Heart left ventricle (tissue), 16 donors: ENCODE results near the gene DDR1. TPM values are rescaled to one million over a fixed set of nuclear protein-coding genes. Genes with fewer than 3 reads are reported as not detected.

Source experiments
- ATAC-seq, 4 donors: fragments of 200-7000 bp; cut with Tn5 transposase; one replicate each; pipeline ENCODE4 v1.9.1; 2020 to 2022; ENCODE audit warnings: moderate library complexity in 4 of 4, mild to moderate bottlenecking in 3 of 4, moderate number of reproducible peaks in 1 of 4
- DNase-seq, 5 donors: peaks; one replicate each; pipeline ENCODE4 v3.0.0-alpha.2; 2020
- H3K27ac ChIP-seq, 12 donors: fragments of 200-600 bp; sonication (generic) in 4 of 12; one replicate each; pipeline versions ENCODE4 v1.5.0 to v1.8.0; 2016 to 2022; ENCODE audit warnings: mild to moderate bottlenecking in 2 of 12
- H3K27me3 ChIP-seq, 9 donors: fragments of 200-600 bp; sonication (generic) in 2 of 9; one replicate each; pipeline versions ENCODE4 v1.5.1 to v1.8.0; 2016 to 2022; ENCODE audit warnings: mild to moderate bottlenecking in 3 of 9
- H3K36me3 ChIP-seq, 9 donors: fragments of 200-600 bp; sonication (generic) in 2 of 9; one replicate each; pipeline versions ENCODE4 v1.5.0 to v1.8.0; 2018 to 2022; ENCODE audit warnings: mild to moderate bottlenecking in 2 of 9
- H3K4me1 ChIP-seq, 12 donors: fragments of 200-600 bp; sonication (generic) in 4 of 12; one replicate each; pipeline versions ENCODE4 v1.5.0 to v1.8.0; 2016 to 2022; ENCODE audit warnings: mild to moderate bottlenecking in 3 of 12
- H3K4me3 ChIP-seq, 12 donors: fragments of 200-600 bp; sonication (generic) in 4 of 12; one replicate each; pipeline versions ENCODE4 v1.5.0 to v1.8.0; 2017 to 2022; ENCODE audit warnings: mild to moderate bottlenecking in 9 of 12, moderate library complexity in 4 of 12
- H3K9me3 ChIP-seq, 12 donors: fragments of 200-600 bp; sonication (generic) in 4 of 12; one replicate each; pipeline versions ENCODE4 v1.5.0 to v1.8.0; 2016 to 2022; ENCODE audit warnings: mild to moderate bottlenecking in 1 of 12
- POLR2A ChIP-seq, 2 donors: fragments of 450-650 bp; IDR thresholded peaks; one replicate each; pipeline ENCODE4 v1.6.1; 2017; ENCODE audit warnings: antibody characterized with exemption in 2 of 2, mild to moderate bottlenecking in 2 of 2, moderate library complexity in 2 of 2
- WGBS, 4 donors: extraction: QIAGEN DNeasy Blood & Tissue Kit in 2 of 4; methylation state at CpG; one replicate each; pipeline versions ENCODE4 v1.1.5 to v1.1.7; 2013 to 2018; 5-methylcytosine and 5-hydroxymethylcytosine counted together
- intact Hi-C, 10 donors: fragments of 100-400 bp; cut with DNase I; formaldehyde crosslinking; loops; one replicate each; pipeline versions ENCODE4 v1.11.1 to v1.14.2; 2022
- polyA plus RNA-seq, 2 donors: library from polyadenylated mRNA; stranded (reverse); fragments of 200-250 nt; gene quantifications; one replicate each; pipeline ENCODE4 v1.2.3, GENCODE V29; 2013
- total RNA-seq, 9 donors: library from RNA; depleted of rRNA in 2 of 9; stranded (reverse); fragments of >200 nt in 2 of 9; fragmentation: NEBNext Ultra II Directional in 3 of 9; extraction: Animal tissue kit (Norgen Biotek cat#: 25700) in 3 of 9; gene quantifications; one replicate each; pipeline versions ENCODE4 v1.1.0 to v1.2.4, GENCODE V29; 2016 to 2023
- TF ChIP-seq, protein P1 (sequence below), 12 donors: fragments of 200-600 bp; sonication (generic) in 4 of 12; IDR thresholded peaks; one replicate each; pipeline versions ENCODE4 v1.5.0 to v1.8.0; 2018 to 2022; ENCODE audit warnings: antibody characterized with exemption in 12 of 12, mild to moderate bottlenecking in 5 of 12
- donor health status: ischemic (EF 13 %, LVEDD 7.1; RV severe dilation, severe dysfunction).
- donor health status: healthy with polysubstance abuse.
- donor health status: DM: no; HTN: yes; CAD: no.
- donor health status: DM: no; HTN: no; CAD: no.
- donor health status: ischemic (EF 25% LVEDD 6.9; RV normal size, moderate dysfunction).
- donor health status: ischemic (EF 25% LVEDD 5.7; RV mildly dilated, moderate dysfunction).
- donor health status: healthy.
- donor health status: DM: yes; HTN: yes; CAD: no.
- donor health status: ischemic (EF 35%, LVEDD 5.7; RV mildly dilated, moderate dysfunction).
- donor health status: nonischemic (EF 11% LVEDD 7.7; RV severe dilation, severe dysfunction).
- donor health status: DM: yes; HTN: yes; CAD: no.
- donor health status: PGD.
- donor health status: ischemic (EF 29% LVEDD 5.4; RV normal size, mild dysfunction).
- donor health status: nonischemic (EF 23%, LVEDD 6.1; RV moderate dilation, normal function).

Gene DDR1
- total and polyA plus RNA-seq, 11 donors, result 11.8 to 50.0 (median 32.0) TPM

DNA sequence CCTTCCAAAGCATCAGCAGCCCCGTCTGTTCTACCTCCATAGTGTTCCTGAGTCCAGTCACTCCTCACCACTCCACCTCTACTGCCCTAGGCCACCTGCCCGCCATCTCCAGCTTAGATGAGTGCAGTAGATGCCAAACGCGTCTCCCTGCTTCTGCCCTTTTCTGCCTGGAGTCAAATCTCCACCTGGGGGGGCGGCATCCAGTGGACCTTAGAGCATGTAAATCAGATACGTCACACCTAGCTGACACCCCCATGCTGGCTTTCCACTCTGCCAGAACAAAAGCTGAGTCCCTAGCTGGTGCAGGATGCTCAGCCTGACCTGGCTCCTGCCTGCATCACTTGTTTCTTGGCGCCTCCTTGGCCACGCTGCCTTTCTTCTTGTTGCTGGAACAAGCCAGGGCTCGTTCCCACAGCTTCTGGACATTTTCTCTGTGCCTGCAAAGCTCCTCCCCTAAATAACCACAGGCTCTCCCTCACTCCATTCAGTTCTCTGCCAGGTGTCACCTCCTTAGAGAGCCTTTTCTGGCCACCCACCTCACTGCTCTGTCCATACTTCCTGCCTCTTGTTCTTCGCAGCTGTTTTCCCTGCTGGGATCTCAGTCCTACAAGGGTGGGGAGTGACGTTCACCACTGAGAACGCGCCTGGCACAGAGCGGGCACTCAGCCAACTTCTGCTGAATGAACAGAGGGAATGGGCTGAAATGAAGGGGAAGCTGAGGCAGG, 5.8 kb downstream of the DDR1 start:
- Histone ChIP-seq H3K4me3 (no peak overlapping the region), H3K4me1 (peaks cover 5 to 28% (median 14%) of the 10 kb centered on the region in 12 donors), H3K27ac (no peak overlapping the region), H3K9me3 (no peaks in the 10 kb centered on the region), H3K27me3 (peaks cover 0 to 1% (median 0%) of the 10 kb centered on the region in 9 donors), H3K36me3 (peaks cover 0 to 60% (median 20%) of the 10 kb centered on the region in 9 donors)
- intact Hi-C loops, result loop anchor here in 2 of 10 donors (10.0 kb wide), 2 partner anchors 155 to 205 kb away; partner anchors contain the start of gene PPP1R18 (in 1 of the 2)
- WGBS, 4 donors, result 79 to 86% (median 83%) methylated on average over 14 of the region's 14 CpGs
- TF ChIP-seq POLR2A (IDR thresholded peaks at IDR 0.05), result no peak
- TF ChIP-seq, protein P1, sequence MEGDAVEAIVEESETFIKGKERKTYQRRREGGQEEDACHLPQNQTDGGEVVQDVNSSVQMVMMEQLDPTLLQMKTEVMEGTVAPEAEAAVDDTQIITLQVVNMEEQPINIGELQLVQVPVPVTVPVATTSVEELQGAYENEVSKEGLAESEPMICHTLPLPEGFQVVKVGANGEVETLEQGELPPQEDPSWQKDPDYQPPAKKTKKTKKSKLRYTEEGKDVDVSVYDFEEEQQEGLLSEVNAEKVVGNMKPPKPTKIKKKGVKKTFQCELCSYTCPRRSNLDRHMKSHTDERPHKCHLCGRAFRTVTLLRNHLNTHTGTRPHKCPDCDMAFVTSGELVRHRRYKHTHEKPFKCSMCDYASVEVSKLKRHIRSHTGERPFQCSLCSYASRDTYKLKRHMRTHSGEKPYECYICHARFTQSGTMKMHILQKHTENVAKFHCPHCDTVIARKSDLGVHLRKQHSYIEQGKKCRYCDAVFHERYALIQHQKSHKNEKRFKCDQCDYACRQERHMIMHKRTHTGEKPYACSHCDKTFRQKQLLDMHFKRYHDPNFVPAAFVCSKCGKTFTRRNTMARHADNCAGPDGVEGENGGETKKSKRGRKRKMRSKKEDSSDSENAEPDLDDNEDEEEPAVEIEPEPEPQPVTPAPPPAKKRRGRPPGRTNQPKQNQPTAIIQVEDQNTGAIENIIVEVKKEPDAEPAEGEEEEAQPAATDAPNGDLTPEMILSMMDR (IDR thresholded peaks at IDR 0.05), result no peak
- ATAC-seq, result no peak
- no peak for DNase-seq

DNA sequence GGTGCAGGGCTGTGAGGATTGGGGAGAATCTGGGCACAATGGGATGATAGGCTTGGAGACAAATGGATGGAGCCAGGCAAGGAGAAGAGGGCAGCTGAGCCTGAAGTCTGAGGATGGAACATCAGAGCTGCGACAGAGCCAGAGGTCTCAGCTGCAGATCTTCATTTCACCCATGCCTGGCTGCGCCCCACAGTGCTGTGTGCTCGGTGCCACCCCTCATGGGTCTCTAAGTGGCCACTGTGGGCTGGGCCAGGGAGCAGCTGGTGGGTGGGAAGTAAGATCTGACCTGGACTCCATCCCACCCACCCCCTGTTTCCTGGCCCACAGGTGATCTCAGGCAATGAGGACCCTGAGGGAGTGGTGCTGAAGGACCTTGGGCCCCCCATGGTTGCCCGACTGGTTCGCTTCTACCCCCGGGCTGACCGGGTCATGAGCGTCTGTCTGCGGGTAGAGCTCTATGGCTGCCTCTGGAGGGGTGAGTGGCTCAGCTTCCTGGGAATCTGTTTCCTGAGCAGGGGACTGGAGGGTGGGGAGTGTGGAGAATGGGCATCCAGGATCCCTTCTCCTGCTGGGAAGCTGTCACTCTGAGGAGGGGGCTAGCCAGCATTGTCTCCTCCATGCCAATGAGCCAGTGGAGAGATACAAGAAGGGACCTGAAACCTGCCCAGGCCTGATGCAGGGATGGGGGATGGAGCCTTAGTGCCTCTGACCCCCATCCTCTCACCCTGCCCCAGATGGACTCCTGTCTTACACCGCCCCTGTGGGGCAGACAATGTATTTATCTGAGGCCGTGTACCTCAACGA, 6.5 kb downstream of the DDR1 start:
- Histone ChIP-seq H3K9me3 (no peaks in the 10 kb centered on the region), H3K4me3 (no peak overlapping the region), H3K4me1 (peaks cover 0 to 20% (median 7%) of the 10 kb centered on the region in 12 donors), H3K27ac (no peak overlapping the region), H3K27me3 (no peaks in the 10 kb centered on the region), H3K36me3 (peaks cover 0 to 68% (median 24%) of the 10 kb centered on the region in 9 donors)
- DNase-seq, result no peak
- TF ChIP-seq, protein P1 (IDR thresholded peaks at IDR 0.05), result no peak
- TF ChIP-seq POLR2A (IDR thresholded peaks at IDR 0.05), result no peak
- 81 to 91% (median 85%) methylated on average over 9 to 12 of the region's 12 CpGs for WGBS, 4 donors
- no peak for ATAC-seq
- intact Hi-C loops, result no loop called here

DNA sequence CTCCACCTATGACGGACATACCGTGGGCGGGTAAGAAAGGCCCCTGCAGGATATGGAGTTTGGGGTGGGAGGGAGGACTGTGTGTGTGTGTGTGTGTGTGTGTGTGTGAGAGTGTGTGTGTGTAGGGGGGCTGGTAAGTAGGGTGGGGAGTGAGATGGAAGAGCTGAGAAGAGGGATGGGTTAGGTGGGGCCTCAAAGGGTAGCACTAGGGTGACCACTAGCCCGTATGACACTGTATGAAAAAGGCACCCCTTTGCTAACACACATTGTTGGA, 7.1 kb downstream of the DDR1 start:
- 93 to 96% (median 95%) methylated on average over 4 of the region's 4 CpGs for WGBS, 4 donors
- H3K27ac ChIP-seq, result no peak overlapping the region
- intact Hi-C loops, result no loop called here
- peaks cover 0 to 73% (median 28%) of the 10 kb centered on the region in 9 donors for H3K36me3 ChIP-seq
- ATAC-seq (no peak), DNase-seq (no peak)
- H3K4me3 ChIP-seq, result no peak overlapping the region
- H3K9me3 ChIP-seq, result no peaks in the 10 kb centered on the region
- peaks cover 0 to 15% (median 2%) of the 10 kb centered on the region in 12 donors for H3K4me1 ChIP-seq
- H3K27me3 ChIP-seq, result no peaks in the 10 kb centered on the region
- TF ChIP-seq, protein P1 (IDR thresholded peaks at IDR 0.05), result no peak
- no peak for TF ChIP-seq POLR2A (IDR thresholded peaks at IDR 0.05)

DNA sequence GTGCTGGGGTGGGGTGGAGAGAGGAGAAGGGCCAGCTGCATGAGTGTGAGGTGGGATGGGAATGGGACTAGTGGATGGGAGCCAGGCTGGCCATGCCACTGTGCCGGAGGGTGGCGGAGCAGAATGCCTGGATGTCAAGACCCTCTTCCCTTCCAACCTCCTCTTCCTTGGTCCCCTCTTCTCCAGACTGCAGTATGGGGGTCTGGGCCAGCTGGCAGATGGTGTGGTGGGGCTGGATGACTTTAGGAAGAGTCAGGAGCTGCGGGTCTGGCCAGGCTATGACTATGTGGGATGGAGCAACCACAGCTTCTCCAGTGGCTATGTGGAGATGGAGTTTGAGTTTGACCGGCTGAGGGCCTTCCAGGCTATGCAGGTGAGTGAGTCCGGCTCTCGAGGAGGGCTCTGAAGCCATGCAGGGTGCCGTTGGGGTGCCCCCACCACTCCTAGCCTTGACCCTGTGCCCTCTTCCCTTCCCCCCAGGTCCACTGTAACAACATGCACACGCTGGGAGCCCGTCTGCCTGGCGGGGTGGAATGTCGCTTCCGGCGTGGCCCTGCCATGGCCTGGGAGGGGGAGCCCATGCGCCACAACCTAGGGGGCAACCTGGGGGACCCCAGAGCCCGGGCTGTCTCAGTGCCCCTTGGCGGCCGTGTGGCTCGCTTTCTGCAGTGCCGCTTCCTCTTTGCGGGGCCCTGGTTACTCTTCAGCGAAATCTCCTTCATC, 7.7 kb downstream of the DDR1 start:
- intact Hi-C loops, result no loop called here
- WGBS, 4 donors, result 90 to 98% (median 93%) methylated on average over 13 to 21 of the region's 21 CpGs
- DNase-seq, result no peak
- Histone ChIP-seq H3K4me1 (peaks cover 0 to 9% (median 0%) of the 10 kb centered on the region in 12 donors), H3K27ac (no peak overlapping the region), H3K27me3 (no peaks in the 10 kb centered on the region), H3K36me3 (peaks cover 0 to 74% (median 34%) of the 10 kb centered on the region in 9 donors), H3K4me3 (no peak overlapping the region), H3K9me3 (no peaks in the 10 kb centered on the region)
- TF ChIP-seq, protein P1 (IDR thresholded peaks at IDR 0.05), result no peak
- no peak for ATAC-seq
